HG03139 (cell line): ENCODE results near the gene RCN1.
"Not testable (repeated sequence)": the region's sequence is repeated elsewhere in the genome, so short reads cannot be mapped to it uniquely, and the experiment has no call there.

Source experiments
- ATAC-seq: cut with Tn5 transposase; IDR thresholded peaks from one replicate; pipeline ENCODE4 v1.9.1; 2021; ENCODE audit not compliant: unreplicated experiment

The RCN1 gene

DNA sequence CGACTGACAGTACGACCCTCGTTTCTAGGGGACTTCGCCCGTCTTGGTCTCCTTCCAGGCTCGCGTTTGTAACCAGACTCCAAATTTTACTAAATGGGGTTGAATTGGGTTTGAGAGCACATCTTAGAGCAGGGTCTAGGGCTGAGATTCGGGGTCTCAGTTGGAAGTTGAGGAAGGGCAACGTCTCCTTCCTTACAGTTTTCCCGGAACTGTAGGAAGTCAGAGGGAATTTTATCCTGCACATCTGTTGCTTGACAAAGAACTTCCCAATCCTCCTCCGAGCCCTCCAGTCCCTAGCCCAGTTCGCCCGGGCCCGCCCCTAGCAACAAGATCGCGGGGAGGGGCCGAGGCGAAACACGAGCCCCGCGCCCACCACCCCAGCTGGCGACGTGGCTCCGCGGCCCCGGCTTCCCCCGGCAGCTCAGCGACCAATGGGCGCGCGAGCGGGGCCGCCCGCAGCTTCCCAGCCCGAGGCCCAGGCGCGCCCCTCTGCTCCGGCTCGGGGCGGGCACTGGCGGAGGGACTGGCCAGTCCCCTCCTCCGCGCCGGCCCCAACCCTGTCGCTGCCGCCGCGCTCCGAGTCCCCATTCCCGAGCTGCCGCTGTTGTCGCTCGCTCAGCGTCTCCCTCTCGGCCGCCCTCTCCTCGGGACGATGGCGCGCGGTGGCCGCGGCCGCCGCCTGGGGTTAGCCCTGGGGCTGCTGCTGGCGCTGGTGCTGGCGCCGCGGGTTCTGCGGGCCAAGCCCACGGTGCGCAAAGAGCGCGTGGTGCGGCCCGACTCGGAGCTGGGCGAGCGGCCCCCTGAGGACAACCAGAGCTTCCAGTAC lies at the start of gene RCN1:
TSS of gene RCN1 (plus strand) at position 530 of the 826 bp plus-strand sequence. CDS start at position 653, 123 bp downstream.
- ATAC-seq = peak; percentile 42

- ATAC-seq = no peak
These were observed 47.1 kb upstream of the RCN1 start for GRCh38 chr11:32043737-32044136.

DNA sequence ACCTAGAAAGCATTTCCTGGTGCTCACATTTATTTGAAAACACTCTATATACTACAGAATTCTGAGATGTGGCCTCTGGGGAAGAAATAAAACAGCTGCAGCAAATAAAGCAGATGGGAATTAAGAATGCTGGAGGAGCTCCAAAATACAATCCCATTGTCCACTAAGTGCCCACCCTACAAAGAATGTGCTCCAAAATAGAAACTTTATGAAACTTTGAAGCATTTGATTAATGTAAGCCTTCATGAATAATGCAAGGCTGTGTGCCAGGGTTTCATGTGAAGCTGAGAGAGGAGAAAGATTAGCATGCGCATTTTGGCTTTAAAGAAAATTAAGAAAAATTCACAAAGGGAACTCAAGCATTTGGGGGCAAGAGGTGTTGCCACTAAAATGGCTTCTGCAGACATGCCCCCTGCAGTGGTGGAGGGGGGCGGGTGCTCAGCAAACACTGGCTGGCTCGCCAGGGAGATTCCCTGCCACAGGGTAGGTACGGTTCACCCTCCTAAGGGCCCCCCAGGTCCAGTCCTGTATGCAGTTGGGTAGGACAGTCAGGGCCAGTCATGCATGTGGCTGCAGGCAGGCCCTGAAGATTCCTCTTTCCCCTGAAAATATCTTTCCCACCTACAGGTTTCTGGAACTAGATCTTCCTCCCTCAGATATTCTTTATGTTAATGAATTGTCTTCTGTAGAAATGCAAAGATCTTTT lies 46.6 kb upstream of the RCN1 start:
- no peak for ATAC-seq

DNA sequence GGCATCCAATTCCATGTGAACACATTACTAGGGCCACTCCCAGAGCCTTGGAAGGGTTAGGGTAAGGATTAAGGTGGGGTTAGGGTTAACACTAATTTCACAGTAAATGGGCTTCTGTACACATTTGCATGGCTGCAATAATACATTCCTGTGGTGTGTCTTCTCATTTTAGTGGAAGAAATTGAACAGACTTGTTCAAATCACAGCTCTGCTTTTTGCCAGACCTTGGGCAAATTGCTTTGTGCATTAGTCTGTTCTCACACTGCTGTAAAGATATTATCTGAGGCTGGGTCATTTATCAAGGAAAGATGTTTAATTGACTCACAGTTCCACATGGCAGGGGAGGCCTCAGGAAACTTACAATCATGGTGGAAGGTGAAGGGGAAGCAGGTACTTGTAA lies 45.4 kb upstream of the RCN1 start:
- ATAC-seq = no peak

GRCh38 chr11:32050264-32050663 lies 40.6 kb upstream of the RCN1 start:
- no peak for ATAC-seq

- ATAC-seq = no peak
These were observed 38.7 kb upstream of the RCN1 start for GRCh38 chr11:32052215-32052614.

DNA sequence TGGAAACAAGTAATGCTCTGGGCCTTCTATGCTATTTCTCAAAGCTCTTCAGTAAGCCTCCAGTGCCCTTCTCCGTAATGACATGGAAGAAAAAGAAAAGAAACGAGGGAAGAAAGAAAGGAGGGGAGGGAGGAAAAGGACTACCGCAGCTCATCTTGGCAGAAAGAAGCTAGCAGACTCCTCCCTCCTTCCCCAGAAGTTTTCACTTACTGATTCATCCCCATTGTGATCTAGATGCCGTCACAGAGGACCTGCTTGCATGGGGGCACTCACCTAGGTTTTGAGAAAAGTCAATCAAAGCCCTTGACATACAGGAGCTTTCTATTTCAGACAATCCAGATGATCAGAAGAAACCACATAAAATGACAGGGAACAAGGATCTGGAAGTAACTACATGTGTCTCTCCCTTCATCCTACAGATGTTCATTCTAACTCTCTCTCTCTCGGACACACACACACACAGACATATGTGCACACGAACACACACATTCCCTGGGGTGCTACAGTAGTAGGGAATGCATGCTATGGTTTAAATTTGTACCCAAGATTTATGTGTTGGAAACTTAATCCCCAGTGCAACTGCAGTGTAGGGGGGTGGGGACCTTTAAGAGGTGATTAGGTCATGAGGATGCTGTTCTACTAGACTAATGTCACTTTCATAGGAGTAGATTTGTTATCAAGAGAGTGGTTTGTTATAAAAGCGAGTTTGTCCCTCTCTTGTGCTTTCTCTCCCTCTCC lies 37.6 kb upstream of the RCN1 start:
- ATAC-seq = no peak

- ATAC-seq = no peak
These were observed 35.0 kb upstream of the RCN1 start for GRCh38 chr11:32055861-32056260.

GRCh38 chr11:32056438-32056837 lies 34.4 kb upstream of the RCN1 start:
- ATAC-seq = no peak

GRCh38 chr11:32059686-32060462 lies 31.0 kb upstream of the RCN1 start:
- no peak for ATAC-seq

- no peak for ATAC-seq
These were observed 28.3 kb upstream of the RCN1 start for GRCh38 chr11:32062540-32062939.

GRCh38 chr11:32063031-32063430 lies 27.8 kb upstream of the RCN1 start:
- not testable (repeated sequence) for ATAC-seq

- no peak for ATAC-seq
These were observed 24.8 kb upstream of the RCN1 start for GRCh38 chr11:32065865-32066629.

GRCh38 chr11:32068134-32068870 lies 22.6 kb upstream of the RCN1 start:
- ATAC-seq = no peak

DNA sequence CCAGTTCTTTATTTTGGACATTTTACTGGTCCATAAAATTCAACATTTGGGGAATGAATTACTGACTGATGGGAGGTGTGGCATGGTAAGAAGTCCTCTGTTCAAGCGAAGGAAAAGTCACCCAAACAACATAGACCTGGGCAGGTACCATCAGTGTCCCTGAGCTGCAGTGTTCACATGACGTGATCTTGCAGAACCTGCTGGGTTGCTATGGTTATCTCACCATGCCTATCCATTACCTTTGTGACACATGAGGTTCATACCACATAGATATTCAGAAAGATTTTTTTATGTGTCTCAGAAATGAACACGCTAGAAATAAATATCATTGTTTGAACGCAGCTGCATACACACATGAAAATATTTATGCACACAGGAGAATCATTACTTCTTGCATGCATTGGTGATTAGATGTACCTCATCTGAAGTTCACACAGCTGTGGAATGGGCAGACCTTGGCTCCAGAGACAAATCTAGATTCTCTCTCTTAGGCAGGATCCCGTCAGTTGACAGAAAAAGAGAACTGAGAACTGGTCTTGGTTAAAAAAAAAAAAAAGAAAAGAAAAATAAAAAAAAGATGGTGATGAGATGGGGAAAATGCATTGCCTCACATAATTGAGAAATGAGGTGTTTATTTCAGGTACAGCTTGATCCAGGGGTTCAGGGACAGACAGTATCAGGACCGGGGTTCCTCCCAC lies 21.4 kb upstream of the RCN1 start:
- ATAC-seq = no peak

DNA sequence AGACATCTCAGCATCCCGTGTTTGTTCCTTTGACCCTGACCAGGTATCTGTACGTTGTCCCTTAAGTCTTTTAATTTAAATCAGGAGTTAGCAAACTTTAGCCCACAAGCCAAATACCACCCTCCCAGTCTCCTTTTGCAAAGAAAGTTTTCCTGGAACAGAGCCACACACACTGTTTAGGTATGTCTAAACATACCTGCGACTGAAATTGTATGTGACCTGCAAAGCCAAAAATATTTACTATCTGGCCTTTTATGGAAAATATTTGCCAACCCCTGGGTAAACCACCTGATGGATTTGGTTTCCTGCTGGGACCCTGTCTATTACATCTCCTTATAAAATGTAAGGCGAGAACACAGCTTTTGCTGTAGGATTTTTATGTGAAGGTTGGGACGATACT lies 20.2 kb upstream of the RCN1 start:
- no peak for ATAC-seq

DNA sequence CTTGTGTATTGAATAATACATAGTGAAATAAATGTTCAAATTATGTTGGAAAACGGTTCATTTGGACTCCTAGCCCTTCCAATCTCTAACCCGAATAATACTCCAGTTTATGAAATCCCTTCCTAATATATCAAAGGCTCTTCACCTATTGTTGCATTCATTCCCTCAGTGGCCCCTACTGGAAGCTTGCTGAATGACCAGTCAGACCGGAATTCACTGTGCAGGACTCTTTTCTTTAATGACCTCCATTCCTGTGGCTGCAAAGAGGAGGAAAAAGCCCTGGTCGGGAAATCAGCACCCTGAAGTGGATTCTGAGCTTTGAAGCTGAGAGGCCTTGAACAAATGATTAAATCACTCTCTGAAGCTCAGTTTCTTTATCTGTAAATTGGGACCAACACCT lies 19.1 kb upstream of the RCN1 start:
- no peak for ATAC-seq

- no peak for ATAC-seq
These were observed 17.8 kb upstream of the RCN1 start for GRCh38 chr11:32072872-32073643.
